Activated CD8-positive, alpha-beta memory T cell treated with anti-CD3 and anti-CD28 coated beads for 1 hour (primary cell): ENCODE results near the gene WDR87.
"Not testable (repeated sequence)": the region's sequence is repeated elsewhere in the genome, so short reads cannot be mapped to it uniquely, and the experiment has no call there.

Source experiments
- DNase-seq, 2 donors: peaks; one replicate each; pipeline ENCODE4 v3.0.0-alpha.2; 2020; ENCODE audit warnings: low read depth in 1 of 2; ENCODE audit errors: extremely low read depth in 1 of 2

The WDR87 gene

GRCh38 chr19:37893845-37894575, 12.4 kb downstream of the WDR87 start:
- no peak for DNase-seq

GRCh38 chr19:37886571-37886970, 19.8 kb downstream of the WDR87 start:
- DNase-seq = no peak

- no peak for DNase-seq
Measured at GRCh38 chr19:37885392-37885791, 21.0 kb downstream of the WDR87 start.

- DNase-seq = no peak
Measured at GRCh38 chr19:37877147-37877546, 29.2 kb downstream of the WDR87 start.

DNA sequence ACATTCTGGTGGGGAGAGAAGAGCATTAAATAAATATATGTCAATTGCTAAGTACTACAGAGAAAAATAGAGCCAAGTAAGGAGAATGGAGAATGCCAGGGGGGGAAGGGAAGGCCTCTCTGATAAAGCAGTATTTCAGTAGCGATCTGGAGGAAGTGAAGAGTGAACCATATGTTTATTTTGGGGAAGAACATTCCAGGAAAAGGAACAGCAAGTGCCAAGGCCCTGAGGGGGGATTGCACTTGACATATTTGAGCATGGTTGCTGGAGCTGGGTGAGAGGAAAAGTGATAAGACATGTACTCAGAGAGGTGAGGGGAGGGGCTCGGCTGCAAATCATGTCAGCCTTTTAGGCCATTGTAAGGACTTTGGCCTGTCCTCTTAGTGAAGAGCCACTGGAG, 30.4 kb downstream of the WDR87 start:
- no peak for DNase-seq

- no peak for DNase-seq
Measured at GRCh38 chr19:37874784-37875183, 31.6 kb downstream of the WDR87 start.

DNA sequence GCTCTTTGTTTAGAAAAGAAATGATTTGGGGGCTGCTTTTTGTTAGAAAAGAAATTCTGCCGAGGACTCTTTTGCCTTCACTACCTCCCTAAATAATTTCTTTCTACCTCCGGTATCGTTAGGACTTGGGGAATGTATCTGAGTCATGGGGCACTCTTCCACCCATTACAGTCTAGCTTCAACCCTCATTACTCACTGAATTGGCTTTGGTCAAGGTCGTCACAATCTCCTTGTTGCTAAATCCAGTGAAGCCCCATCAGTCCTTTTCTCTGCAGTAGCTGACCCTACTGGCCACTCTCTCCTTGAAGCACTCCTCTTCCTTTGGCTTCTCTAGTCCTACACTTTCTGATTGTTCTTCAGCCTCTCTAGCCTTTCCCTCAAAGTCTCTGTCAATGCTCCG, 34.0 kb downstream of the WDR87 start:
- DNase-seq = no peak

DNA sequence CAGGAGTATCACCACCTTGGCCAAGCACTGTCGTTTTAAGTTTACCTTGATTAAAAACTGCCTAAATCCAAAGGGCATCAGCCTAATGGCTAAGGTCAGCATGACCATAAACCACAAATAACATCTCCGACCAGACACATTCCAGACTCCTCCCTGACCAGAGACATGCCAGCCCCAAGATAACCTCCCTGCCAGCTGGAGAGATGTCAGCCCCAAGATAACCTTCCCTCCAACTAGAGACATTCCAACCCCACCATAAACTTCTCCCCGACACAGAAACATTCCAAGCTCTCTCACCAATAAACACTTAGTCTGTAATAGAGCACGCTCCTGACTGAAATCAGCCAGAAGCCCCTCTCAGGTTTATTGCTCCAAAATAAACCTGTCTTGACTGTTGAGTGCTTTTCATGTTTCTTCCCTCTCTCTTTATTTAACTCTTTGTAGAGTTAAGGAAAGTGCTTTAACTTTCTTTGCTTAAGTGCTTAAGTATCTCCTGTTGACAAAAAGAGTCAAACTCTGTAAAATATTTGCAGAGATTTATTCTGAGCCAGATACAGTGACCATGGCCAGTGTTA, 36.5 kb downstream of the WDR87 start:
- no peak for DNase-seq

DNA sequence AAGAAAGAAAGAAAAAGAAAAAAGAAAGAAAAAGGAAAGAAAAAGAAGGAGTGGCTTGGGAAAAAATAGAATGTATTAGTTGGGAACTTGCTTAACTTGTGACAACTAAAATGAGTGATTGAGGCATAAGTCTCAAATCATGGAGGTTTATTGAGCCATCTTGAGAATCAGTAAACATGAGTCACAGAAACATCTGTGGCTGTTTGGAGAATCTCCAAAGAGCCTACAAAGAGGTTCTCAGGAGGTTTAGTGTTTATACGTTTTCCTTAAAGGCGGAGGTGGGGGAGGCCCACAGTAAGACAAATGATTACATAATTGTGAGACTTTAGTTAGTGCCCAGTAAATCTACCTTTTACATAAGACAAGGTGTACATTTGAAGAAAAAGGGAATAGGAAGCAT, 38.6 kb downstream of the WDR87 start:
- DNase-seq = no peak

DNA sequence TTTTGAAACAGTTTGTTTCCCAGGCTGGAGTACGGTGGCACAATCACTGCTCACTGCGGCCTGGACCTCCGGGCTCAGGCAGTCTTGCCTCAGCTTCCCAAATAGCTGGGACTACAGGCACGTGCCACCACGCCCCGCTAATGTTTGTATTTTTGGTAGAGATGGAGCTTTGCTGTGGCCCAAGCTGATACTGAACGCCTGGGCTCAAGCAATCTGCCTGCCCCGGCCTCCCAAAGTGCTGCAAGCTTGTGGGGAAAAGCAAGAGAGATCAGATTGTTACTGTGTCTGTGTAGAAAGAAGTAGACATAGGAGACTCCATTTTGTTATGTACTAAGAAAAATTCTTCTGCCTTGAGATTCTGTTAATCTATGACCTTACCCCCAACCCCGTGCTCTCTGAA, 40.5 kb downstream of the WDR87 start:
- DNase-seq = not testable (repeated sequence)

DNA sequence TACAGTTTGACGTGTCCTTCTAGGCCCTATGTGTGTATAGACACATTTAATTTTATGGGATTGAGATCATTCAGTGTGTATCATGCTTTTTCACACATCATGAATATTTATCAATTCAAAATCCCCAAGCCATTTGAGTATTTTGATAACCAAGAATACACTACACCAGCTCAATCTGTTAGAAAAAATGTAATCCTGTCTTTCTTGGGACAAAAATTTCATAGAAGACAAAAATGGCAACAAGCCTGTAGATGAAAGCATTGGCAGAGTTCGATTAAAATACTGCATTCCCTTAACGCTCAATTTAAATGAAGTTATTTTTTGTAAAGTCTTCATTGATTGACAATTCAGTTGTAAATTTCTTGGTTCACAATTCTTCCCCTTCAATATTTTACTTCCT, 41.9 kb downstream of the WDR87 start:
- DNase-seq = no peak

DNA sequence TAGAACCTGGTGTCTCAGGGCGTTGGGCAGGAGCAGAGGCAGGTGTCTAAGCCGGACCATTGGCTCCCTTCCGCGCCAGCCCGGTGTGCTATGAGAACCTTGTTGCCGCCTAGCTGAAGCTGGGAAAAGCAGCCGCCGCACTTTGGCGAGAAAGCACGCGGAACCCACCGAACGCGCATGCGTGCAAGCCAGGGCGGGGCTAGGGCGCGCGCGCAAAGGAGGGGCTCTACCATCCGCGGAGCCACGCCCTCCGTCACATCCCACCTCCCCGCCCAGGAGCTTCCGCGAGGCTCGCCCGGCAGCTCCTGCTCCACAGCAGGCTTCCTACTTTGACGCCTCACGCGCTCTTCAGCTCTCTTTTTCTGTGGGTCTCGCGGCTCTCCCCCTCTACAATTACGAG, 51.3 kb downstream of the WDR87 start:
- DNase-seq = peak in 1 of 2 donors; percentile 3

DNA sequence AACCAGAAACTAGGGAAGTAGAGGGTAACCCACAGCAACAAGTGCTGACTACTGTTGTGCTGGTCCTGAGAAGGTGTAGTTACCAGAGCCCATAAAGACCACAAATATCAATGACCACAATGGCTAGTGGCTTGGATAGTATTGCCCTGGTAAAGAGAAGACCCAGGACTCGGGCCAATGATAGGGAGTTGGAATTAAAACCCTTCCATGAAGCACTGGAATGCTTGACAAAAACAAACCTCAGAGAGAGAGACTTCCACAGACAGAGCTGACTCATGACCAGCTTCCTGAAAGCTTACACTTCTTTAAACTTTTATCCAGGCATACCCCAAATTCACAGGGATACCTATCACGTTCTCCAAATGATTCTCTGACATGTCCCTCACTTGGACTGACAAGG, 60.5 kb downstream of the WDR87 start:
- DNase-seq = no peak
